ENCODE results near the gene IQCF5. TPM values are rescaled to one million over a fixed set of nuclear protein-coding genes. Genes with fewer than 3 reads are reported as not detected.

The IQCF5 gene
- total and polyA plus RNA-seq, 4 donors = not detected

DNA sequence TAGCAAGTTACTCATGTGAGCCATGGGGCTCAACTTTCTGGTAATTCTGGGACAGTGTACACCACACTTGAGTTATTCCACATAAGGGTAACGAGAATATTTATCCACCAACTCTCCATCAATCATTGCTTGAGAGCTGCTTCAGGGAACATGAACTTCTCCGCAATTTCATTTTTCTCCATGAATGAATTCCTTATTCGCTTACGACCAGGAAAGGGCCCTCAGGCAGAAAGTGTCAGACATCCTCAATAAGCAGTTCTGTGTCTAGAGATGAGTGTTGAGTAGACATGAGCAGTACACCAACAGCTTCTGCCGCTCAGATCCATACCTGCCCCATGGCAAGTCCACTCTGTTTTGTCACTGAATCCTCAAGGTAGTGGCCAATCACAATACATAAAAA, 38.8 kb downstream of the IQCF5 start:
- DNase-seq (ENCODE audit: low spot score) = no peak
- Histone ChIP-seq H3K4me3 (ENCODE audit: low read depth in 1 of 3, low read length in 3 of 3) (no peak overlapping the region), H3K4me1 (ENCODE audit: control insufficient read depth in 4 of 4, insufficient read depth in 4 of 4, low read length in 3 of 4) (no peaks in the 10 kb centered on the region), H3K9ac (ENCODE audit: low read depth in 1 of 2, low read length in 2 of 2) (no peak overlapping the region), H3K36me3 (ENCODE audit: control insufficient read depth in 4 of 4, insufficient read depth in 3 of 4, low read depth in 1 of 4, low read length in 3 of 4) (no peaks in the 10 kb centered on the region), H3K27ac (ENCODE audit: low read depth in 1 of 2, low read length in 2 of 2) (no peak overlapping the region), H3K9me3 (ENCODE audit: control insufficient read depth in 4 of 4, low read length in 3 of 4) (no peaks in the 10 kb centered on the region), H3K27me3 (ENCODE audit: control insufficient read depth in 4 of 4, insufficient read depth in 4 of 4, low read length in 3 of 4) (peaks cover 0 to 7% (median 0%) of the 10 kb centered on the region in 4 donors)
- WGBS = 82% methylated on average over 5 of the region's 5 CpGs
- TF ChIP-seq TAF1 (conservative IDR thresholded peaks at IDR 0.05) (no peak), GABPA (IDR thresholded peaks at IDR 0.05 in 1 of 2, conservative IDR thresholded peaks at IDR 0.05 in 1 of 2) (no peak), YY1 (IDR thresholded peaks at IDR 0.05) (no peak), RXRA (IDR thresholded peaks at IDR 0.05) (no peak), EGR1 (IDR thresholded peaks at IDR 0.05; ENCODE audit: low read depth in 2 of 2) (no peak), RAD21 (IDR thresholded peaks at IDR 0.05) (no peak), HNF4G (IDR thresholded peaks at IDR 0.05) (no peak), FOXA1 (IDR thresholded peaks at IDR 0.05) (no peak), NR2F2 (IDR thresholded peaks at IDR 0.05) (no peak), SP1 (IDR thresholded peaks at IDR 0.05) (no peak), JUND (IDR thresholded peaks at IDR 0.05) (no peak), FOXA2 (IDR thresholded peaks at IDR 0.05) (no peak), HNF4A (conservative IDR thresholded peaks at IDR 0.05) (no peak)
- TF ChIP-seq, protein P1, sequence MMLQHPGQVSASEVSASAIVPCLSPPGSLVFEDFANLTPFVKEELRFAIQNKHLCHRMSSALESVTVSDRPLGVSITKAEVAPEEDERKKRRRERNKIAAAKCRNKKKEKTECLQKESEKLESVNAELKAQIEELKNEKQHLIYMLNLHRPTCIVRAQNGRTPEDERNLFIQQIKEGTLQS (IDR thresholded peaks at IDR 0.05) = no peak
- TF ChIP-seq, protein P2, sequence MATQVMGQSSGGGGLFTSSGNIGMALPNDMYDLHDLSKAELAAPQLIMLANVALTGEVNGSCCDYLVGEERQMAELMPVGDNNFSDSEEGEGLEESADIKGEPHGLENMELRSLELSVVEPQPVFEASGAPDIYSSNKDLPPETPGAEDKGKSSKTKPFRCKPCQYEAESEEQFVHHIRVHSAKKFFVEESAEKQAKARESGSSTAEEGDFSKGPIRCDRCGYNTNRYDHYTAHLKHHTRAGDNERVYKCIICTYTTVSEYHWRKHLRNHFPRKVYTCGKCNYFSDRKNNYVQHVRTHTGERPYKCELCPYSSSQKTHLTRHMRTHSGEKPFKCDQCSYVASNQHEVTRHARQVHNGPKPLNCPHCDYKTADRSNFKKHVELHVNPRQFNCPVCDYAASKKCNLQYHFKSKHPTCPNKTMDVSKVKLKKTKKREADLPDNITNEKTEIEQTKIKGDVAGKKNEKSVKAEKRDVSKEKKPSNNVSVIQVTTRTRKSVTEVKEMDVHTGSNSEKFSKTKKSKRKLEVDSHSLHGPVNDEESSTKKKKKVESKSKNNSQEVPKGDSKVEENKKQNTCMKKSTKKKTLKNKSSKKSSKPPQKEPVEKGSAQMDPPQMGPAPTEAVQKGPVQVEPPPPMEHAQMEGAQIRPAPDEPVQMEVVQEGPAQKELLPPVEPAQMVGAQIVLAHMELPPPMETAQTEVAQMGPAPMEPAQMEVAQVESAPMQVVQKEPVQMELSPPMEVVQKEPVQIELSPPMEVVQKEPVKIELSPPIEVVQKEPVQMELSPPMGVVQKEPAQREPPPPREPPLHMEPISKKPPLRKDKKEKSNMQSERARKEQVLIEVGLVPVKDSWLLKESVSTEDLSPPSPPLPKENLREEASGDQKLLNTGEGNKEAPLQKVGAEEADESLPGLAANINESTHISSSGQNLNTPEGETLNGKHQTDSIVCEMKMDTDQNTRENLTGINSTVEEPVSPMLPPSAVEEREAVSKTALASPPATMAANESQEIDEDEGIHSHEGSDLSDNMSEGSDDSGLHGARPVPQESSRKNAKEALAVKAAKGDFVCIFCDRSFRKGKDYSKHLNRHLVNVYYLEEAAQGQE (IDR thresholded peaks at IDR 0.05) = no peak
- TF ChIP-seq, protein P3, sequence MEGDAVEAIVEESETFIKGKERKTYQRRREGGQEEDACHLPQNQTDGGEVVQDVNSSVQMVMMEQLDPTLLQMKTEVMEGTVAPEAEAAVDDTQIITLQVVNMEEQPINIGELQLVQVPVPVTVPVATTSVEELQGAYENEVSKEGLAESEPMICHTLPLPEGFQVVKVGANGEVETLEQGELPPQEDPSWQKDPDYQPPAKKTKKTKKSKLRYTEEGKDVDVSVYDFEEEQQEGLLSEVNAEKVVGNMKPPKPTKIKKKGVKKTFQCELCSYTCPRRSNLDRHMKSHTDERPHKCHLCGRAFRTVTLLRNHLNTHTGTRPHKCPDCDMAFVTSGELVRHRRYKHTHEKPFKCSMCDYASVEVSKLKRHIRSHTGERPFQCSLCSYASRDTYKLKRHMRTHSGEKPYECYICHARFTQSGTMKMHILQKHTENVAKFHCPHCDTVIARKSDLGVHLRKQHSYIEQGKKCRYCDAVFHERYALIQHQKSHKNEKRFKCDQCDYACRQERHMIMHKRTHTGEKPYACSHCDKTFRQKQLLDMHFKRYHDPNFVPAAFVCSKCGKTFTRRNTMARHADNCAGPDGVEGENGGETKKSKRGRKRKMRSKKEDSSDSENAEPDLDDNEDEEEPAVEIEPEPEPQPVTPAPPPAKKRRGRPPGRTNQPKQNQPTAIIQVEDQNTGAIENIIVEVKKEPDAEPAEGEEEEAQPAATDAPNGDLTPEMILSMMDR (IDR thresholded peaks at IDR 0.05; ENCODE audit: low read depth, low read length, missing input control) = no peak
- TF ChIP-seq, protein P4, sequence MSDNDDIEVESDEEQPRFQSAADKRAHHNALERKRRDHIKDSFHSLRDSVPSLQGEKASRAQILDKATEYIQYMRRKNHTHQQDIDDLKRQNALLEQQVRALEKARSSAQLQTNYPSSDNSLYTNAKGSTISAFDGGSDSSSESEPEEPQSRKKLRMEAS (IDR thresholded peaks at IDR 0.05) = no peak
- TF ChIP-seq, protein P5, sequence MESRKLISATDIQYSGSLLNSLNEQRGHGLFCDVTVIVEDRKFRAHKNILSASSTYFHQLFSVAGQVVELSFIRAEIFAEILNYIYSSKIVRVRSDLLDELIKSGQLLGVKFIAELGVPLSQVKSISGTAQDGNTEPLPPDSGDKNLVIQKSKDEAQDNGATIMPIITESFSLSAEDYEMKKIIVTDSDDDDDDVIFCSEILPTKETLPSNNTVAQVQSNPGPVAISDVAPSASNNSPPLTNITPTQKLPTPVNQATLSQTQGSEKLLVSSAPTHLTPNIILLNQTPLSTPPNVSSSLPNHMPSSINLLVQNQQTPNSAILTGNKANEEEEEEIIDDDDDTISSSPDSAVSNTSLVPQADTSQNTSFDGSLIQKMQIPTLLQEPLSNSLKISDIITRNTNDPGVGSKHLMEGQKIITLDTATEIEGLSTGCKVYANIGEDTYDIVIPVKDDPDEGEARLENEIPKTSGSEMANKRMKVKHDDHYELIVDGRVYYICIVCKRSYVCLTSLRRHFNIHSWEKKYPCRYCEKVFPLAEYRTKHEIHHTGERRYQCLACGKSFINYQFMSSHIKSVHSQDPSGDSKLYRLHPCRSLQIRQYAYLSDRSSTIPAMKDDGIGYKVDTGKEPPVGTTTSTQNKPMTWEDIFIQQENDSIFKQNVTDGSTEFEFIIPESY (IDR thresholded peaks at IDR 0.05) = no peak
